T-helper 22 cell (primary cell): Measurements from ENCODE around the gene KRTAP9-9.
"Not testable (repeated sequence)": the region's sequence is repeated elsewhere in the genome, so short reads cannot be mapped to it uniquely, and the experiment has no call there.

Source experiments
- DNase-seq: peaks from one replicate; pipeline ENCODE4 v3.0.0-alpha.2; 2020; ENCODE audit warnings: low read depth

Gene KRTAP9-9

DNA sequence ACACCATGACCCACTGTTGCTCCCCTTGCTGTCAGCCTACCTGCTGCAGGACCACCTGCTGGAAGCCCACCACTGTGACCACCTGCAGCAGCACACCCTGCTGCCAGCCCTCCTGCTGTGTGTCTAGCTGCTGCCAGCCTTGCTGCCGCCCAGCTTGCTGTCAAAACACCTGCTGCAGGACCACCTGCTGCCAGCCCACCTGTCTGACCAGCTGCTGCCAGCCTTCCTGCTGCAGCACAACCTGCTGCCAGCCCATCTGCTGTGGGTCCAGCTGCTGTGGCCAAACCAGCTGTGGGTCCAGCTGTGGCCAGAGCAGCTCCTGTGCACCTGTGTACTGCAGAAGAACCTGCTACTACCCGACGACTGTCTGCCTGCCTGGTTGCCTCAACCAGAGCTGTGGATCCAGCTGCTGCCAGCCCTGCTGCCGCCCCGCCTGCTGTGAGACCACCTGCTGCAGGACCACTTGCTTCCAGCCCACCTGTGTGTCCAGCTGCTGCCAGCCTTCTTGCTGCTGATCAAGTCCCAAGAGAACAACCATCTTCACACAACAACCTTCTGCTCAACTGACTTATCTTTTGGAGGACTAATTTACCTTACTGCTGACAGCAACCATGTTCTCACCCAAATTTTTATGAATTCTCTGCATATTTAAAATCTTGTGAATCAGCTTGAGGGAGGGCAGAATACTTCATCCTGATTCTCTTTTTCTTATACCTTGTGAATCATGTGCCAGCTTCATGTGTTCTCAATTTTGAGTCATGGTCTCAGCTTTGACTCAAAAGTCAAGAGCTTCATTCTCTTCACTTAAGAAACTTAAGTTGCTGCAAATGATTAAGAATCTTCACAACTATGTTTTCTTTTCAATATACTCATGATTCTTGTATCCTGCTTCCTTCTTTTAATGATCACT lies at the start of gene KRTAP9-9:
Gene KRTAP9-9, plus strand, starts transcription at position 4 of the 910 bp plus-strand sequence.
- not testable (repeated sequence) for DNase-seq

DNA sequence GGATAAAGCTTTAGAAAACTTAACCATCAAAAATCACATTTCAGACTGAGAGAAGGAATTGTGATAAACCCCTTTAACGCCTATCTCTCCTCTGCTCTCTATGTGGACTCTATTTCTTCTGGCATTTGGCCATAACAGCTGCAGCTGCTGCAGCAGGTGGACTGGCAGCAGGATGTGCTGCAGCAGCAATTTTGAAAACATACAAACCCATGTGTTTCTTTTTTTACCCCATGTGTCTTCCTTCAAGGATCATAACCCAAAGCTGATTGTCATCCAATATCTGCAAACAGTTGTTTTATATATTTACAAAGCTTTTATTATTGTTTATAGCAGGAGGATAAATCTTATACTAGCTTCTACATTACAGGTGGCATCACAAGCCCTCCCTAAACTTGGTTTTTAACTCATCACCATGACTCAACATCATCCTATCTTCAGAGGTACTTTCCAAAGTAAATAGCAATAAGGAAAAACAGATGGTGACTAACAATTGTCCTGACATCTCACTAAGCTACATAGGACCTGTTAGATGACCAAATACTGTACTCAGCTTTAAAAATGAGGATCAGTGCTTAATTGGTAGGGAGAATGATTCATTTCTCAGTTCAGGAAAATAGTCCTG lies 43.2 kb upstream of the KRTAP9-9 start:
- no peak for DNase-seq

DNA sequence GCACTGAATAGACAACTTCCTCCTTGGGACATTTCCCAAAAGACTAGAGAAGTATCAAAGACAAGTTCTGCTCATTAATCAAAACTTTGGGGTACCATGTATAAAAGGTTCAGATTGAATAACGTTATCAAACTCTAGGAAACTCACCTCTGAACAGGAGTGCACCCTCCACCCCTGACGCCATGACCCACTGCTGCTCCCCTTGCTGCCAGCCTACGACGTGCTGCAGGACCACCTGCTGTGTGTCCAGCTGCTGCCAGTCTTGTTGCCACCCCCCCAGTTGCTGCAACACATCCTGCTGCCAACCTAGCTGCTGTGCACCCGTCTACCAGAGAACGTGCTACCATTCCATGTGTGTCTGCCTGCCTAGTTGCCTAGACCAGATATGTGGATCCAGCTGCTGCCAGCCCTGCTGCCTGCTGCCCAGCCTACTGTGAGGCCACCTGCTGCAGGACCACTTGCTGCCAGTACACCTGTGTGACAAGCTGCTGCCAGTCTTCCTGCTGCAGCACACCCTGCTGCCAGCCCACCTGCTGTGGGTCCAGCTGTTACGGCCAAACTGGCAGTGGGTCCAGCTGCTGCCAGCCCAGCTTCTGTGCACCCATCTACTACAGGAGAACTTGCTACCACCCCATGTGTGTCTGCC lies 42.5 kb upstream of the KRTAP9-9 start:
- DNase-seq: no peak

DNA sequence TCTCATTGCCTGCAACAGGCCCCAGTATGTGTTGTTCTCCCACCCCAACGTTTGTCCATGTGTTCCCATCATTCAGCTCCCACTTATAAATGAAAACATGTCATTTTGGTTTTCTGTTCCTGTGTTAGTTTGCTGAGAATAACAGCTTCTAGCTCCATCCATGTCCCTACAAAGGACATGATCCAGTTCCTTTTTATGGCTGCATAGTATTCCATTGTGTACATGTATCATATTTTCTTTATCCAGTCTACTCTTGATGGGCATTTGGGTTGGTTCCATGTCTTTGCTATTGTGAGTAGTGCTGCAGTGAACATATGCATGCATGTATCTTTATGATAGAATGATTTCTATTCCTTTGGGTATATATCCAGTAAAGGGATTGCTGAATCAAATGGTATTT lies 39.5 kb upstream of the KRTAP9-9 start:
- DNase-seq: no peak

DNA sequence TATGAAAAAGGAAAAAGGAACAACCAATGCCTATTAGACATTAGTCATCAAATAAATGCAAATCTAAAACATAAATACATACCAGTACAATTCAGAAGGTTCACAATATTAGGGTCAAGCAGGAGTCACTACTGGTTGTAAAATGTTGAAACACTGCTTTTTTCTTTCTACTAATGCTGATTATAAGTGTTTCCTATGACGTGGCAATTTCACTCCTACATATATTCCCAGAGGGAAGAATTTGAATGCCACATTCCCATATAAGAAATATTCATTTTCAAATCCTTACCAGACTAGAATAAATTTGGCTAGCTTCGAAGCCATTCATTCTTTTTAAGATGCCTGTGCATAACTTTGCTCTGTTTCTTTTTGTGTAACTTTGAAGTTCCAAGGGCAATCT lies 31.4 kb upstream of the KRTAP9-9 start:
- DNase-seq: no peak

DNA sequence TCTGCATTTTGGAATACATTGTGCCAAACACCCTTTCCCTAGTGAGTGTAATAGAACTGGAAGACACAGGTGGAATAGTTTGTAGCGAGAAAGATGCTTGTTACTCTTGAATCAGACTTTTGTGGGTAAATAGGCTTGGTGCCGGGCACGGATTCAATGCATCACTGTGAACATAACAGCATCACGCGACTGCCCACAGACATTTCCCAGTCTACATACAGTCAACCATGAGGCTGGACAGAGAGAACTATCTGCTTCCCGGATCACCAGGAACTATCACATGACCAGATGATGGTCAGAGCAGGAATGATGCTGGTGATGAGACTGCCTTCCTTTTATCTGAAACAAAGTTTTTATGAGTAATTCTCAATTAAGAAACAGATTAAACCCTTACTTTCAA lies 29.1 kb upstream of the KRTAP9-9 start:
- no peak for DNase-seq

DNA sequence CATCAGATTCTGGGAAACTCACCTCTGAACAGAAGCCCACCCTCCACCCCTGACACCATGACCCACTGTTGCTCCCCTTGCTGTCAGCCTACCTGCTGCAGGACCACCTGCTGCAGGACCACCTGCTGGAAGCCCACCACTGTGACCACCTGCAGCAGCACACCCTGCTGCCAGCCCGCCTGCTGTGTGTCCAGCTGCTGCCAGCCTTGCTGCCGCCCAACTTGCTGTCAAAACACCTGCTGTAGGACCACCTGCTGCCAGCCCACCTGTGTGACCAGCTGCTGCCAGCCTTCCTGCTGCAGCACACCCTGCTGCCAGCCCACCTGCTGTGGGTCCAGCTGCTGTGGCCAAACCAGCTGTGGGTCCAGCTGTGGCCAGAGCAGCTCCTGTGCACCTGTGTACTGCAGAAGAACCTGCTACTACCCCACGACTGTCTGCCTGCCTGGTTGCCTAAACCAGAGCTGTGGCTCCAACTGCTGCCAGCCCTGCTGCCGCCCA lies 28.5 kb upstream of the KRTAP9-9 start, which contains the start of gene KRTAP9-2:
Gene KRTAP9-2, plus strand, starts transcription at position 51 of the 498 bp plus-strand sequence. Its CDS starts 7 bp downstream, at position 58.
- not testable (repeated sequence) for DNase-seq

DNA sequence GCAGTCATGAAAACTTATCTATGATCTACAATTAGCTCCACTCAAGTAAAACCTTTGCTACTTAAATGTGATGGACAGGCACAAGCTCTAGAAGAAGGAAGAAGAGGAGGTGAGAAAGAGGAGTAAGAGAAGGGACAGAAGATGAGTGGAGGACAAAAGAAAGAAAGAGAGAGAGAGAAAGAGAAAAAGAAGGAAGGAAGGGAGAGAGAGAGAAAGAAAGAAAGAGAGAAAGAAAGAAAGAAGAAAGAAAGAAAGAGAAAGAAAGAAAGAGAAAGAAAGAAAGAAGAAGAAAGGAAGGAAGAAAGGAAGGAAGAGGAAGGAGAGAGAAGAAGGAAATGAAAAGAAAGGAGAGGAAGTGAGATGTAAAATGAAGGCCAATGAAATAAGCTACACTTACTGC lies 25.1 kb upstream of the KRTAP9-9 start:
- no peak for DNase-seq

DNA sequence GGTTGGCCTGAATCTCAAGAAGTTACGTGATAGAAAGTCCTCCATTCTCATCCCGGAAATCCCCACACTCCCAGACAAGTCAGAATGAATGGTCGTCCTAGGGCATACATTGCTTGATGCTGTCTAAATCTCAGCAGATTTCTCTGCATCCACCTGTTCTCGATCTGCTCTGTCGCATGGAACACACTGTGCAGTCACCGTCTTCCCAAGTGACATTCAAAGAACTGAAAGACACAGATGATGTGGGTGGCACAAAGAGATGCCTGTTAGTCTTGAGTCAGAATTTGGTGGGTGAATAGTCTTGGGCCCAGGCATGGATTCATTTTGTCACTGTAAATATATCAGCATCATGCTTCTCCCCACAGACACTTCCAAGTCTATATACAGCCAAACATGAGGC lies 23.5 kb upstream of the KRTAP9-9 start:
- no peak for DNase-seq

DNA sequence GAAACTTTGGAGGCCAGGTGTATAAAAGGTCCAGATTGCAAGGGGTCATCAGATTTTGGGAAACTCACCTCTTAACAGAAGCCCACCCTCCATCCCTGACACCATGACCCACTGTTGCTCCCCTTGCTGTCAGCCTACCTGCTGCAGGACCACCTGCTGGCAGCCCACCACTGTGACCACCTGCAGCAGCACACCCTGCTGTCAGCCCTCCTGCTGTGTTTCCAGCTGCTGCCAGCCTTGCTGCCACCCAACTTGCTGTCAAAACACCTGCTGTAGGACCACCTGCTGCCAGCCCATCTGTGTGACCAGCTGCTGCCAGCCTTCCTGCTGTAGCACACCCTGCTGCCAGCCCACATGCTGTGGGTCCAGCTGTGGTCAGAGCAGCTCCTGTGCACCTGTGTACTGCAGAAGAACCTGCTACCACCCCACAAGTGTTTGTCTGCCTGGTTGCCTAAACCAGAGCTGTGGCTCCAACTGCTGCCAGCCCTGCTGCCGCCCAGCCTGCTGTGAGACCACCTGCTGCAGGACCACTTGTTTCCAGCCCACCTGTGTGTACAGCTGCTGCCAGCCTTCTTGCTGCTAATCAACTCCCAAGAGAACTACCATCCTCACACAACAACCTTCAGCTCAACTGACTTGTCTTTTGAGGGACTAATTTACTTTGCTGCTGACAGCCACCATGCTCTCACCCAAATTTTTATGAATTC lies 22.6 kb upstream of the KRTAP9-9 start, which contains the start of gene KRTAP9-3:
Gene KRTAP9-3, plus strand, starts transcription at position 51 of the 707 bp plus-strand sequence. Its CDS starts 53 bp downstream, at position 104.
- DNase-seq: not testable (repeated sequence)

DNA sequence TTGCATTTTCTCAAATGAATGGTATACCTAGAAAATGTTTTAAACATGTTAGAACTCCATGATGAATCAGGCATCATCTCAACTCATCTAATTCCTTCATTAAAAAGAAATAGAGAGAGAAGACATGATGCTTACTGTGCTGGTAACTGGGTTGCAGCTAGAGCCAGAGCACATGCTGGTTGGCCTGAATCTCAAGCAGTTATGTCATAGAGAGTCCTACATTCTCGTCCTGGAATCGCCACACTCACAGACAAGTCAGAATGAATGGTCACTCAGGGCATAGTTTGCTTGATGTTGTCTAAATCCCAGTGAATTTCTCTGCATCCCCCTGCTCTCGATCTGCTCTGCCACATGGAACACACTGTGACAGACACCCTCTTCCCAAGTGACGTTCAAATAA lies 18.1 kb upstream of the KRTAP9-9 start:
- DNase-seq: not testable (repeated sequence)

DNA sequence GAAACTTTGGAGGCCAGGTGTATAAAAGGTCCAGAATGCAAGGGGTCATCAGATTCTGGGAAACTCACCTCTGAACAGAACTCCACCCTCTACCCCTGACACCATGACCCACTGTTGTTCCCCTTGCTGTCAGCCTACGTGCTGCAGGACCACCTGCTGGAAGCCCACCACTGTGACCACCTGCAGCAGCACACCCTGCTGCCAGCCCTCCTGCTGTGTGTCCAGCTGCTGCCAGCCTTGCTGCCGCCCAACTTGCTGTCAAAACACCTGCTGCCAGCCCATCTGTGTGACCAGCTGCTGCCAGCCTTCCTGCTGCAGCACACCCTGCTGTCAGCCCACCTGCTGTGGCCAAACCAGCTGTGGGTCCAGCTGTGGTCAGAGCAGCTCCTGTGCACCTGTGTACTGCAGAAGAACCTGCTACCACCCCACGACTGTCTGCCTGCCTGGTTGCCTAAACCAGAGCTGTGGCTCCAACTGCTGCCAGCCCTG lies 17.2 kb upstream of the KRTAP9-9 start, which contains the start of gene KRTAP9-8:
Gene KRTAP9-8, plus strand, starts transcription at position 51 of the 489 bp plus-strand sequence. Its CDS starts 53 bp downstream, at position 104.
- DNase-seq: not testable (repeated sequence)

DNA sequence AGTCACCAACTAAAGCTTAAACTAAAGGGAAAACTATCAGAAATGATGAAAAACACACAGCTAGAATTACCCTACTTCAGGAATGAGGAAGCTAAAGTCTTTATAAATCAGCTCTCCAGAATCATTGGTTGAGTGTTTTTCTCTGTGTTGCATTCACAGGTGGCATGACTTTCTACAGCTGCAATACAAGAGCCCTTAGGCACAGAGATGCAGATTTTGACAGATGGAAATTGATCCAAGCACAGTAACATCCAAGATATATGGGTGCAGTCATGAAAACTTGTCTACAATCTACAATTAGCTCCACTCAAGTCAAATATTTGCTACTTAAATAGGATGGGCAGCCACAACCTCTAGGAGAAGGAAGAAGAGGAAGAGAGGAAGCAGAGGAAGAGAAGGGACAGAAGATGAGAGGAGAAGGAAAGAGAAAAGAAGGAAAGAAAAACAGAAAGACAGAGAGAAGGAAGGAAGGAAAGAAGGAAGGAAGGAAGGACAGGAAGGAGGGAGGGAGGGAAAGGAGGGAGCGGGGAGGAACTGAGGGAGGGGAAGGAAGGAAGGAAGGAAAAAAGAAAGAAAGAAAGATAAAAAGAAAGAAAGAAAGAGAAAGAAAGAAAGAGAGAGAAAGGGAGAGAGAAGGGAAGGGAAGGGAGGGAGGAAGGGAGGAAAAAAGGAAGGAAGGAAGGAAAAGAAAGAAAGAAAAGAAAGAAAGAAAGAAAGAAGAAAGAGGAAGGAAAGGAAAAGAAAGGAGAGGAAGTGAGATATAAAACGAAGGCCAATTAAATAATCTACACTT lies 8.0 kb upstream of the KRTAP9-9 start:
- not testable (repeated sequence) for DNase-seq

DNA sequence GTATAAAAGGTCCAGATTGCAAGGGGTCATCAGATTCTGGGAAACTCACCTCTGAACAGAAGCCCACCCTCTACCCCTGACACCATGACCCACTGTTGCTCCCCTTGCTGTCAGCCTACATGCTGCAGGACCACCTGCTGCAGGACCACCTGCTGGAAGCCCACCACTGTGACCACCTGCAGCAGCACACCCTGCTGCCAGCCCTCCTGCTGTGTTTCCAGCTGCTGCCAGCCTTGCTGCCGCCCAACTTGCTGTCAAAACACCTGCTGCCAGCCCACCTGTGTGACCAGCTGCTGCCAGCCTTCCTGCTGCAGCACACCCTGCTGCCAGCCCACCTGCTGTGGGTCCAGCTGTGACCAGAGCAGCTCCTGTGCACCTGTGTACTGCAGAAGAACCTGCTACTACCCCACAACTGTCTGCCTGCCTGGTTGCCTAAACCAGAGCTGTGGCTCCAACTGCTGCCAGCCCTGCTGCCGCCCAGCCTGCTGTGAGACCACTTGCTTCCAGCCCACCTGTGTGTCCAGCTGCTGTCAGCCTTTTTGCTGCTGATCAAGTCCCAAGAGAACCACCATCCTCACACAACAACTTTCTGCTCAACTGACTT lies 5.4 kb upstream of the KRTAP9-9 start, which contains the start of gene KRTAP9-4:
Gene KRTAP9-4, plus strand, starts transcription at position 51 of the 604 bp plus-strand sequence. Its CDS starts 34 bp downstream, at position 85.
- not testable (repeated sequence) for DNase-seq

DNA sequence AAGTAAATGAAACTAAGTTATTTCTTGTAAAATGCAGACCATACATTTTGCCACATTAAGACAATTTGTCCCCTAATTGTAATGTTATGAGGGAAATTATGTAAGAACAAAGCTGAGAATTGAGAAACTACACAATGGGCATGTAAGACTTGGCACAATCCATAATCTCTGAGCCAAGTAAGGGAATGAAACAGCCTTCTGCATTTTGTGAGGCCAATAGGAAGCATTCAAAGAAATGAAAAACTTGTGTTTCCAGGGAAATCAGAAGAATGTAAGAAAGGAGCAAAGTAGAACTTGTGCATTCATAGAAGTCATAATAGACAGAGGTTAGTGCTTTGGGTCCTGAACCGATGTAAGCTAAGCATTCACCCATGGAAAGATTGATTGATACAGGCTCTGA lies 3.9 kb upstream of the KRTAP9-9 start:
- DNase-seq: no peak

DNA sequence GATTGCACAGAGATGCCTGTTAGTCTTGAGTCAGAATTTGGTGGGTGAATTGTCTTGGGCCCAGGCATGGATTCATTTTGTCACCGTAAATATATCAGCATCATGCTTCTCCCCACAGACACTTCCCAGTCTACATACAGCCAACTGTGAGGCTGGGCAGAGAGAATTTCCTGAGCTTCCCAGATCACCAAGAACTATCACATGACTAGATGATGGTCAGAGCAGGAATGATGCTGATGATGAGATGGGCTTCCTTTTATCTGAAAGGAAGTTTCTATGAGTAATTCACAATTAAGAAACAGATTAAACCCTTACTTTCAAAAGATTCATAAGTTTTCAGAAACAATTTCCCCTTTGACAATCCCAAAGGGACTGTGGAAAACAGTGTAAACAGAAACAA lies 323 bp upstream of the KRTAP9-9 start:
- DNase-seq: no peak

DNA sequence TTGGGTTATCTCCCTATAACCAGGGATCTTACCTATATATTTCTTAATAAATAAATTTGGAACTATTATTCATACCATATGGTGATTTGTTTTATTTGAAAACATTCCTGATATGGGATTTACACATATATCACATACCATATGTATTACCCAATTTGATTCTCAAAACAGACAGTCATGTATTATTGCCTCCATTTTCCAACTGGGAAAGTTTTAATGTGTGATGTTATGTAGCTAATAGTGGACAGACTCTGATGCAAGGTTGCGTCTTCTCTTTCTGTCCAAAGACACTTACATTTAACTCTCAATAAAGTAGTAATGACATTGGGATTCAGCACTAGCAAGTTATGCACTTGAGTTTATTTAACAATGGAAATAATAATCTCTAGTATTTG lies 1.1 kb downstream of the KRTAP9-9 start:
- DNase-seq: no peak

DNA sequence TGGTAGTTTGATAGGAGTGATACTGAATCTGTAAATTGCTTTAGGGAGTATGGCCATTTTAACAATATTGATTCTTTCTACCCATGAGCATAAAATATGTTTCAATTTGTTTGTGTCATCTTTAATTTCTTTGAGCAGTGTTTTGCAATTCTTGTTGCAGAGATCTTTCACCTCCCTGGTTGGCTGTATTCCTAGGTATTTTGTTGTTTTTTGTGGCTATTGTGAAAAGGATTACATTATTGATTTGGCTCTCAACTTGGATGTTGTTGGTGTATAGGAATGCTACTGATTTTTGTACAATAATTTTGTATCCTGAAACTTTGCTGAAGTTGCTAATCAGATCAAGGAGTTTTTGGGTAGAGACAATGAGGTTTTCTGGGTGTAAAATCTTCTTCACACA lies 3.2 kb downstream of the KRTAP9-9 start:
- no peak for DNase-seq

DNA sequence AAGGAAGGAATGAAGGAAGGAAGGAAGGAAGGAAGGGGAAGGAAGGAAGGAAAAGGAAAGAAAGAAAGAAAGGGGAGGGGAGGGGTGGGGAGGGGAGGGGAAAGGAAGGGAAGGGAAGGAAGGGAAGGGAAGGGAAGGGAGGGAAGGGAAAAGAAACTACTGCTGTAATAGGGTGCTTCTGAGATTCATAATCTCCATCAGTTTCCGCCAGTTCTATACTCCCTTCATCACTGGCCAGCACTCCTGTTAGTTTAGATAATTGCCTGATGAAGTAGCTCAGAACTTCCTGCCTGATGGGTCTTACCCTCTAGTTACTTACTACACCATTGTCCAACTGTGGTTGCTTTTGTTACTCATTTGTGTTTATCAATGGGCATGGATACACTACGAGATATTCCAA lies 8.0 kb downstream of the KRTAP9-9 start:
- DNase-seq: no peak

DNA sequence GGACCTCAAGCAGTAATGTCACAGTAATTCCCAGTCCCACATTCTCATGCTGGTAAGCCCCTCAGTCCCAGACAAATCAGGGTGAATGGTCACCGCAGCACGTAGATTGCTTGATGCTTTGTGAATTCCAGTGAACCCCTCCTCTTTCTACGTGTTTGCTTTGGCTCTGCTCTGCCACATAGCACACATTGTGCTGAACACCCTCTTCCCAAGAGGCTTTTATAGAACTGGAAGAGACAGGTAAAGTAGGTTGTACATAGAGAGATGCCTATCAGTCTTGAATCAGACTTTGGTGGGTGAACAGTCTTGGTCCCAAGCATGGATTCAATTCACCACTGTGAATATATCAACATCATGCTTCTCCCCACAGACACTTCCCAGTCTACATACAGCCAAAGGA lies 9.4 kb downstream of the KRTAP9-9 start:
- DNase-seq: no peak
